Measurements from ENCODE around the gene ACOT7.
"Not testable (repeated sequence)": the region's sequence is repeated elsewhere in the genome, so short reads cannot be mapped to it uniquely, and the experiment has no call there.

ACOT7 gene

DNA sequence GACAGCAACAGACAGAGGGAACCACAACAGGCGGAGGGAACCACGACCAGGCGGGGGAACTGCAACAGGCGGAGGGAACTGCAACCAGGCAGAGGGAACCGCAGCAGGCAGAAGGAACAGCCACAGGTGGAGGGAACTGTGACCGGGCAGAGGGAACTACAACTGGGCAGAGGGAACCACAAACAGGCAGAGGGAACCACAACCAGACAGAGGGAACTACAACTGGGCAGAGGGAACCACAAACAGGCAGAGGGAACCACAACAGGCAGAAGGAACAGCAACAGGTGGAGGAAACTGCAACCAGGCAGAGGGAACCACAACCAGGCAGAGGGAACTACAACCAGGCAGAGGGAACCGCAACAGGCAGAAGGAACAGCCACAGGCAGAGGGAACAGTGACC, 85.9 kb downstream of the ACOT7 start:
- not testable (repeated sequence) for DNase-seq

- no peak for DNase-seq
Observed at GRCh38 chr1:6307099-6307498, 86.5 kb downstream of the ACOT7 start.

DNA sequence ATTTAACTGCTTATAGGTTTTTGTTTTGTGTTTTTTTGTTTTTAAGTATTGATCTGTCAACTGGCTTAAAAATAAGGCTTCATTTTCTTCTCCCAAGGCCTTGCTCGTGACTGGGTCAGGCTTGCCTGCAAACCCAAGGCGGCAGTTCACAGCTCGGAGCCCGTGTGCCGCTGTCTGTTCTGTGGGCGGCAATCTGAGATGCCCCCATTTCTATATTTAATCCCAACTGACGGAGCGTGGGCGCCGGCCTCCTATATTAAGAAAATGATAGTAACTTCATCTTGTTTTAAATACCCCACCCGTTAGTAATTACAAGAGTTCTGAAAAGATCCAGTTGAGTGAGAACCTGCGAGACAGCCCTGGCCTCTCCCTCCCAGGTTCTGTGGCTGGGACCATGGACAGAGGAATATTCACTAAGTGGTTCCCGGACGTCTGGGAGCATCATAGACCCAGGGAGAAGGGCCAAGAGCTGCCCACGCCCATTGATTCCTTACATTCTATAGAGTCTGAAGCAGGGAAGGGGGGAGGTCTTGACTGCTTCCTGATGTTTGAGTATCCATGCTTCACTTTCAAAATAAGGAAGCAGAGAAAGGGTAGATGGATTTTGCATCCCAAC, 90.1 kb downstream of the ACOT7 start:
- DNase-seq: no peak

- DNase-seq: no peak
Observed at GRCh38 chr1:6302568-6302967, 91.0 kb downstream of the ACOT7 start.

GRCh38 chr1:6301526-6301925, 92.0 kb downstream of the ACOT7 start:
- no peak for DNase-seq

- DNase-seq: no peak
Observed at GRCh38 chr1:6300342-6301048, 93.1 kb downstream of the ACOT7 start.

DNA sequence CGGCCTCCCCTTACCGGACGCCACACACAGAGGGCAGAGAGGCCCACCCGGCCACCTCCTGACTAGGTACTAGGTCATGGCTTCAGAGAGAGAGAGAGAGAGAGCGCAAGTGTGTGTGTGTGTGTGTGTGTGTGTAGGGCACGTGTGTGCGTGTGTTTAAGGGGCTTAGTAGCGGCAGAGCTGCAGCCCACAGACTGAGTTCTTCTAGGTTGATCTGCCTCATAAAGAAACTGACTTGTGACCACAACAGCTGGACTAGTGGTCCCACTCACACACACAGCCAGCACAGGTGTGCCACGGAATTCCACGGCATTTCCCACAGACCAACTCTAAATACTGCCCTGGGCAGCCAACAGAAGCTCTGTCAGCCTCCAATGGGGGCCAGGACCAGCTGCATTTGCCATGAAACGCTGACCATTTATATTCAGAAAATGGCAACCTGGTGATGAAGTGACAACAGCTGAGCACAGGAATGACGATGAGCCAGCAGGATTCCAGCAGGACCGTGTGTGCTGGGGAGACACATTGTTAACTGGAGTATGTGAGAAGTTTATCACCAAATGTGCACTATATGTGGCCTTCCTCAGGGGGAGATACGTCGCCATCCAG, 93.9 kb downstream of the ACOT7 start:
- DNase-seq: no peak

DNA sequence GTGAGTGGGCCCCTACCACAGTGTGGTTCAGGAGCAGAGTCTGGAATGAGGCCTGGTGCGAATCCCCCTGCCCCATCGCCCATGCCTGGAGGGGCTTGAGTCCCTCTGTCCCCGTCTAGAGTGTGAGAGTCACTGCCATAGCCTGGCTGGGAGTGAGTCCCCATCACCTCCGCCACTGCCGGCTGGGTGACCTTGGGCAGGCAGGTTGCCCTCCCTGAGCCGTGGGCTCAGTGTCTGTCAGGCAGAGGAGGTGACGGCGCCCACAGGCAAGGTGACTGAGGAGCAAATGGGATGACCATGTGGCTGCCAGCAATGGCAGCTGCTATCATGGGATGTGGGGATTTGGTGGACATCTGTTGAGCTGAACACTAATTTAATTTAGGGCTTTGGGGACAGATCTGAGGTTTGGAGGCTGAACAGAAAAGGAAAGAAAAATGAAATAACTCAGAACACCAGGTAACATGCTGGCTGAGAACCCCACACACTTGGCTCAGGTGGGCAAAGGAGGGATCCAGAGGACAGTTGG, 94.6 kb downstream of the ACOT7 start:
- DNase-seq: no peak

GRCh38 chr1:6298530-6298929, 95.0 kb downstream of the ACOT7 start:
- DNase-seq: no peak

DNA sequence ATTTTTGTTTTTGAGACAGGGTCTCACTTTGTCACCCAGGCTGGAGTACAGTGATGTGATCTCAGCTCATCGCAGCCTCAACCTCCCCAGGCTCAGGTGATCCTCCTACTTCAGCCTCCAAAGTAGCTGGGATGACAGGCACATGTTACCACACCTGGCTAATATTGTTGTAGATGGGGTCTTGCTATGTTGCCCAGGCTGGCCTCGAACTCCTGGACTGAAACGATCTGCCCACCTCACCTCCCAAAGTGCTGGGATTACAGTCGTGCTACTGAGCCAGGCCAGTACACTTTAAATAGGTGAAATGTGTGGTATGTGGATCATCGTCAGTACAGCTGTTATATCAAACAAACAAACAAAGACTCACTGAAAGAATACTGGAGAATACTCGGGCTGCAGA, 97.7 kb downstream of the ACOT7 start:
- no peak for DNase-seq

DNA sequence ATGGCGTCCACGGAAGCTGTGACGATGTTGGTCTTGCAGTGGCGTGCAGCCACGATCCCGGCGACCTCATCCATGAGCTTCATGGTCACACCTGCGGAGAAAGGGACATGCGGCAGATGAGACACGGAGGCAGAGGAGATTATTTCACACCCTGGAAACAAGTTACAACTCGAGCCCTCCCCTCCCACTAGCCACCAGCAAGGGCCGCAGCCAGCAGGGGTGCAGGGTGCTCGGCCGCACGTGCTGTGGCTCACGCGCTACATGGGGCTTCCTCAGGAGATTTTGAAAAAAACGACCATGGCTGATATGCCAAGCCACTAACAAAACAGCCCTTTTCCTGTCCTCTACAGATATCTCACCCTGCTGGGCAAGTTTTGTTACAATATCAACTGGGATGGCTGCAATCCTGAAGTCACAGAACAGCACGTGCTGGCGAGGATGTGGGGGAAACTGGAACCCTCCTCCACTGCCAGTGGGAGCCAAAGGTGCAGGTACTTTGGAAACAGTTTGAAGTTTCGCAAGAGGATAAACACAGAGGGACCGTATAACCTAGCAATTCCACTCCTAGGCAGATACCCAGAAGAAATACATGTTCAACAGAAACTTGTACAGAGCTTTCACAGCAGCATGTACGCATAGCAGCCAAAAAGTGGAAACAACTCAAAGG, 98.5 kb downstream of the ACOT7 start:
- DNase-seq: no peak

DNA sequence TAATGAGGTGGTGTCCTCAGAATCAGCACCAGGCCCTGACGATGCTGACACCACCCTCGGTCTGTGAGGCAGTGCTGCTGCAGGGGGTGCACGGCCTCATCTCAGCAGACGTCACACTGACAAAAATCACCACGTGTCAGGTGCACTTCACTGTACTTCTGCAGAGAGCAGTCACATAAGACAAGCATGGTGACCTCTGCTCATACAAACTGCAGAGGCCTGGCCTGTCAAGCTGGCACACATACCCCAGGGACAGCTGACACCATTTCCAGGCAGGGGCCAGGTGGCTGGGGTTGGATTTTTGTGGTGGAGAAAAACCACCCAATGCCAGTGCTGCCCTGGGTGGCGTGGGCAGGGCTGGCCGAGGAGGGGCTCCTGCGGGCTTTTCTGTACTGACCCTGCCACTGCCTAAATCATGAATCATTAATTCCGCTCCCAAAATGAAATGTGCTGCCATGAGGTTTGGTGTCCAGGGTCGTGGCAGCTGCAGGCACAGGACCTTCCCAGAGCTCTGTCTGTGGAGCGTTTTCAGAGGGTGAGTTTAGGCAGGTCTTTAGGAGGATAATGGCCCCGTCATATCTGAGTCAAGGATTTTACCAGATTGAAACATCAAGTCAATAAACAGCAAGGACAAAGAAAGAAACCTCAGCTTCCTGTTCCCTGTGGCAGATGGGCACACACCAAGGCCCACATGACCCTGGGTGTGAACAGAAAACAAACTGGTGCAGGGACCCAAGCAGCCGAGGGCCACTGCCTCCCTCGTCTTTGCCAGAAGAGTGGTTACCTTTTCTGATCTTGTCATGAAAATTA, 99.3 kb downstream of the ACOT7 start:
- no peak for DNase-seq

DNA sequence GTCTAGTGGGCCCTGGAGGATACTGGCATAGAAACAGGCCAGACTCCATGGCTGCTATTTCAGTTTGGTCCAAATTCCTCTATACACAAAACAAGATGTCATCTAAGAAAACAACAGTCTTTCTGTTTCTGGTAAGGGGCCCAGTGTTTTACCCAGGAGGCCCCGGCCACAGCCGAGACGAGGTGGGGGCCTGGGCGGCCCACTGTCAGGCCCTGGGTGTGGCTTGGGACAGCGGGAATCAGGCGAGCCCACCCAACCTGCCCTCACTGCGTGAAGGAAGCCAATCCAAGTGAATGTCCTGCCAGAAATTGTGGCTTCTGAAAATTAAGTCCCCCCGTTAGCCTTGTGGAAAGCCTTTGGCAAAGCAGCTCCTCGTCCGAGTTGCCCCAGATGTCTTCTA, 101.5 kb downstream of the ACOT7 start:
- DNase-seq: no peak

DNA sequence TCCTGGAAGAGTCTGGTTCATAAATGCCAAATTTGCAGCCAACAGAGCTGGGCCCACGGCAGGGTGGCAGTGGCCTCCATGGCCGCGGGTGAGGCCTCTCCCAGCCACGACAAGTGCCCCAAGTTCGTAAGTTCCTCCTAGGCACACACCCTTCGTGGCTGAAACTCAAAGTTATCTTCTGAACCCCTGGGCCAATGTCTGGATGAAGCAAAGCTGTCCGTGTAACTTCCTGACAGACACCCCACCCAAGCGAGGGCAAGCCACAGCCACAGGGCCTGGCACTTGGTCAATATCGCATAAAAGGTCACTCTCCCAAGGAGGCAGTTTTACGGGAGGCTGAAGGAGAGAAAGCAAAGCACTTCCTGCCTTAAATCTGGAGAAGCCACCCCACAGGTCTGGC, 104.9 kb downstream of the ACOT7 start:
- DNase-seq: no peak

DNA sequence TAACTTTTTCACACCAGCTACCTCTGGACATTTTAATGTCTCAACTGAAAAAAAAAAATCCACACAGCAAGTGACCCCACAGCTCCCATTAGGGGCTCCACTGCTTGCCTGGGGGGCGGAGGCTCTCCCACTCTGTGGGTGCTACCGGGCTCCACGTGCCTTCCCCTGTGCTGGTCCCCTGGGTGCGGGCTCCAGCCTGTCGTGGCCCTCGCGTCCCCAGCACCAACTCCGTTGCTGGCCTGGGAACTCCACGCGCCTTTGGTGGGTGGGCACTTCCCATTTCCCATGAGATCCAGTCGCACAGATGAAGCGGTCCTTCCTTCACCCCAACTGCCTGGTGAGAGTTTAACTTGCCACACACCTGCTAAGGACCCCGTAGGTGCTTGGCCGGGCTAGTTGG, 105.5 kb downstream of the ACOT7 start:
- DNase-seq: no peak

GRCh38 chr1:6287431-6287886, 106.1 kb downstream of the ACOT7 start:
- DNase-seq: no peak

DNA sequence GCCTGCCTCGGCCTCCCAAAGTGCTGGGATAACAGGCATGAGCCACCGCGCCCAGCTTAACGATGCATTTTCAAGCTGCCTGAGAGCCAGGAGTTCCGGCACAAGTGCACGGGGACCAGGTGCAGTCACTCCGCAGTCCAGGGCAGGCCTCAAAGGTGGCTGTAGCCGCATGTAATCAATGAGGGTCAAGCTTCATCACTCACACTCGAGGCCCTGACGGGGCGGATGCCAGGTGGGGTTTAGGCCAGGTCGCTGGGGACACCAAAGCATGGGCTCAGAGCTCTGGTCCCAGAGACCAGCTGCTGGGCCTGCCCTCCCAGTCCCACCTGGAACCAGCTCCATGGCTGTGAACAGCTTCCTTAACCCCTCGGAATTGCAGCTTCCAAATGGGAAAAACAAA, 106.5 kb downstream of the ACOT7 start:
- DNase-seq: no peak

- DNase-seq: no peak
Observed at GRCh38 chr1:6286266-6286665, 107.3 kb downstream of the ACOT7 start.

GRCh38 chr1:6285336-6285735, 108.2 kb downstream of the ACOT7 start:
- DNase-seq: no peak

GRCh38 chr1:6282577-6283270, 110.8 kb downstream of the ACOT7 start:
- no peak for DNase-seq

DNA sequence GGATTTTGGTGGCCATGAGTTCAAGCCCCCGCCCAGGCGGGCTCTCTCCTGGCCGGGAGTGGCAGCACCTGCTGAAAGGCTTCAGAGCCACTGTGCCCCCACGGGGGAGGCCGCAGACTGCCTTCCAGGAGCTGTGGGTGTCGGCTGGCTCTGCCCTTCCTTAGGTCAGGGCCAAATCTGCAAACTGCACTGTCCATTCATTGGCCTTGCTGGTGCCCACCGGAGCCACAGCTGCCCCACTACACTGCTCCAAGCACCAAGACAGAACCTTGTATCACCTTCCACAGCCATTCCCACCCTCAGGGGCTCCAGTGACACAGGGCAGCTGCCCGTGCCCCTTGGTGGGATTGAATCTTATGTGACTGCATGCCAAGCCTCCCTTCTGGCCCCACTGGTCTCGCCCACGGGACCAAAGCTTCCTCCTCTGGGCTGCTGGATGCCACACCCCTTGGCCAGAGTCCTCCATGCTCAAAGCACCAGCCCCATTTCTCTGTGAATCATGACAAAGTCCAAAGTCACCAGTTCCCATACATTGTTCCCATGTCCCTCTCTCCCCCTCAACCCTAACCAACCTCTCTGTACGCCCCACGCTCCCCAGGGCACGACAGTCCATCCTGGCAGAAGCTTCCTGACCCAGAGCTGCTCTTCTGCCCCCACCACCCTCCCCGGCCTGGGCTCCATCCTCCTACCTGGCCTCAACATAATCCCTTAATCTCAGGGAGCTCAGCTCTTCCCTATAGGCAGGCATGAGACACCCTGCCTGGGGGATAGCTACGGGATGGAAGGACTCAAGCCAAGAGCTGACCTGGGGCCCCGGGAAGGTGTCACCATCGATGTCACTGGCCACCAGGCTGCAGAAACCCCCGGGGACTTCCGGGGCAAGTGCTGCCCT, 111.8 kb downstream of the ACOT7 start:
- no peak for DNase-seq
